Measurements from ENCODE around the gene HOXB6.

HOXB6 gene

GRCh38 chr17:48555258-48556228, 49.2 kb downstream of the HOXB6 start:
- DNase-seq (ENCODE audit: low read depth in 1 of 2, low spot score in 1 of 2) = no peak

GRCh38 chr17:48554412-48555257, 50.2 kb downstream of the HOXB6 start:
- no peak for DNase-seq (ENCODE audit: low read depth in 1 of 2, low spot score in 1 of 2)

DNA sequence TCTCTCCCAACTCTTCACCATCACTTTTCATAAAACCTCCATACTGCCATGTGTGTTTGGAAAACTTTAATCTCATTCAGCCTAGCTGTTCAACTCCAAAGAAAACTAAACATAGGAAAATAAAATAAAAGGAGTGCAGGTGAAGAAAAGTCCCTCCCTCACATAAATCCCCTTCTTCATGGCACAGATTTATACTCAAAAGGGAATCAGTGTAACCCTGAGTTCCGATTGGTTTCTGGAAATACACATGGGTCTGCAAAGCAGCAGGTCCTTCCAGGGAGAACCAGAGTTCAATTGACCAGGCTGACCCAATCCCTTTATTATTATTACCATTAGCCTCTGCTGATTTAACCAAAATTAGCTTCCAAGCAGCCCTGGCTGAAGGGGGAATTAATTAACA, 51.0 kb downstream of the HOXB6 start:
- no peak for DNase-seq (ENCODE audit: low read depth in 1 of 2, low spot score in 1 of 2)

- DNase-seq (ENCODE audit: low read depth in 1 of 2, low spot score in 1 of 2) = no peak
Observed at GRCh38 chr17:48553190-48553547, 51.6 kb downstream of the HOXB6 start.

DNA sequence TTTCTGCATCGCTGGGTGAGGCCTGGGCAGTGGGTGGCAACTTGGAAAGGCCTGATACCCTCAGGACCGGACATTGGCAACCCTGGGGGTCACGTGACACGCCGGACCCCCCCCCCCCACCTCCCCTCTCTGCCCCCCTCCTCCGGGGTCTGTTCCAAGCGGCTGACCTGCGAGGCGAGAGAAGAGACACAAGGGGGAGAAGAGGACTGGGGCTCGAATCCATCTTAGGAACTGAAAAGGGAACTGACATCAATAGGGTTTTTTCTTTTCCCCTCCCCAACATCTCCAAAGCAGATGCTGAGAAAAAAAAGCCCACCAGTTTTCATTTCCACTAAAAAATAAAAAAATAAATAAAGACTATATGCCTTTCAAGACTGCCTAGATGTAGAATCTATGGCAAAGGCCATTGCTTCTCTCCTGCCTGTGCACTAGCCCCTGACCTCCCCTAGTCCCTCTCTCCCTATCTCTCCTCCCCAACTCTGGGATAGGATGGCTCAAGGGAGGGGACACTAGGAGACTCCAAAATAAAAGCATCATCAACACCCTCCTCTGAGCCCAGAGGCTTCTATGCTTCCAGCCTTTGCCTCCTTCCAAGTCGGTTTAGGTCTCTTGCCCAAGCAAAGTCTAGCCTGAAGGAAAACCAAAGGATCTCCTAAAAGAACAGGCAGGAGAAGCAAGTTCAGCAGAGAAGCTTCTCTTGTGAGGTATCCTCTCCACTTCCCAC, 52.2 kb downstream of the HOXB6 start:
- no peak for DNase-seq (ENCODE audit: low read depth in 1 of 2, low spot score in 1 of 2)

GRCh38 chr17:48551596-48552465, 53.0 kb downstream of the HOXB6 start:
- no peak for DNase-seq (ENCODE audit: low read depth in 1 of 2, low spot score in 1 of 2)

DNA sequence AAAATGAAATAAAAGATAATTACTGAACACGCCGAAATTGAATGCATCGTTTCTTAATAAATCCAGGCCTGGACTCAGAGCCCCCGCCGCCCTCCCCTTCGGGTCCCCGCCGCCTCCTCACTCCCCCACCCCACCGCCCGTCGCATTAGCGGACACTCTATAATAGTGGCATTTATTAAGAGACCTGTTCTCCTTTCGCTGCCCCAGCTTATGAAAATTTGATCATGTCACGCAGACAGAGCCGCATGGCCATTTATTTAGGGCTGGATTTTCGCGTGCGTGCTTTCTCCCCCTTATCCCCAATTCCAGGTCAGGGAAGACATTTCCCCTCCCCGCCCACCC, 53.6 kb downstream of the HOXB6 start:
- DNase-seq (ENCODE audit: low read depth in 1 of 2, low spot score in 1 of 2) = no peak

DNA sequence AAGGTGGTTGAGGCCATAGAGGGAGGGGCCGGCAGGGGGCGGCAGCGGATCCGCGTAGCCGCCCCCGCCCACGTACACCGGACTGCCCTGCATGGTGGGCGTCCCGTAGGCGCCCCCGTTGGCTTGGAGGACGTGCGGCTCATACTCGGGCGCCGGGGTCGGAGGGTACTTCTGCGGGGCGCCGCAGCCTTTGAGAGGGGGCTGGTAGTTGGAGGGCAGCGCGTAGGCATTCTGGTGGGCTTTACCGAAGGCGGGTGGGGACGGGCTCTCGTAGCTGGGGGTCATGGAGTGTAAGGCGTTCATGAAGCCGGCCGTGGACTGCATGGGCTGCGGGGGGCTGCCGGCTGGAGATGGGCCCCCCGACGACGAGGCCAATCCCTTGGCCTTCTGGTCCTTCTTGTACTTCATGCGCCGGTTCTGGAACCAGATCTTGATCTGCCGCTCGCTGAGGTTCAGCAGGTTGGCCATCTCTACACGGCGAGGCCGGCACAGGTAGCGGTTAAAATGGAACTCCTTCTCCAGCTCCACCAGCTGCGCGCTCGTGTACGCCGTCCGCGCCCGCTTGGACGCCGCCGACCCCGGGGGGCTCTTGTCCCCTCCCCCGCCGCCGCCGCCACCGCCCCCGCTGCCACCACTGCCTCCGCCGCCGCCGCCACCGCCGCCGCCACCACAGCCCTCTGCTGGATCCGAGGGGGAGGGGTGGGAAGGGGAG, 54.1 kb downstream of the HOXB6 start:
- DNase-seq (ENCODE audit: low read depth in 1 of 2, low spot score in 1 of 2) = no peak

- DNase-seq (ENCODE audit: low read depth in 1 of 2, low spot score in 1 of 2) = no peak
Observed at GRCh38 chr17:48549914-48550501, 54.8 kb downstream of the HOXB6 start.

GRCh38 chr17:48549281-48549630, 55.5 kb downstream of the HOXB6 start:
- no peak for DNase-seq (ENCODE audit: low read depth in 1 of 2, low spot score in 1 of 2)

DNA sequence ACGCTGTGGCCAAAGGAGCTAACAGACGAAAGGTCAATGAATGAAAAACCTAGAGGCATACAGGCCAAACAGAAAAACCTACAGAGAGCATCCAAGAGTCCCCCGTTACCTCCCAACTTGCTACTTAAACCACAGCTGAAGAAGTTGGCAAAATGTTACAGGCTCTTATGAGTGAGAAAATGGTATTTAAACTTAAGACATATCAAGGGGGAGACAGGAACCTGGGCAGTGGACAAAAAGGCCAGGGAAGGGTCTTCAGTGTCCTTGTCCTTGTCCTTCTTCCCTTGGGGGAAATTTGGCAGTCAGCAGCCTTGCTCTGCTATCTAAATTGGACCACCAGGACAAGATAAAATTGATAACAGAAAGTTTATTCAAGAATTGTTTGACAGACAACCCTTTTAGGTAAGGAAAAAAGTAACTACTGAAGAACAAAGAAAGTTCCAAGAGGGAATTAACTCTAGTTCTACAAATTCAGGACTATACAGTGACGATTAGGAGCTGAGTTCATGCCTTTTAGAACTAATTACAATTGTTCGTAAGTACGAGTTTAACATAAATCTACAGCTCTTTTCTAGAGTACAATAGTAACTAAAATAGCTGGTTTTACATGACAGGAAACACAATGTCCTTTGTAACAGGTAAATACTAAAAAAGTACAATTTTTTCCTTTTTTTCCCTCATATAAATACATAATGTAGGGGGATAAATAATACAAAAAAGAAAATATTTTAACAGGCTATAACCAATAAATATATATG, 56.1 kb downstream of the HOXB6 start:
- no peak for DNase-seq (ENCODE audit: low read depth in 1 of 2, low spot score in 1 of 2)

DNA sequence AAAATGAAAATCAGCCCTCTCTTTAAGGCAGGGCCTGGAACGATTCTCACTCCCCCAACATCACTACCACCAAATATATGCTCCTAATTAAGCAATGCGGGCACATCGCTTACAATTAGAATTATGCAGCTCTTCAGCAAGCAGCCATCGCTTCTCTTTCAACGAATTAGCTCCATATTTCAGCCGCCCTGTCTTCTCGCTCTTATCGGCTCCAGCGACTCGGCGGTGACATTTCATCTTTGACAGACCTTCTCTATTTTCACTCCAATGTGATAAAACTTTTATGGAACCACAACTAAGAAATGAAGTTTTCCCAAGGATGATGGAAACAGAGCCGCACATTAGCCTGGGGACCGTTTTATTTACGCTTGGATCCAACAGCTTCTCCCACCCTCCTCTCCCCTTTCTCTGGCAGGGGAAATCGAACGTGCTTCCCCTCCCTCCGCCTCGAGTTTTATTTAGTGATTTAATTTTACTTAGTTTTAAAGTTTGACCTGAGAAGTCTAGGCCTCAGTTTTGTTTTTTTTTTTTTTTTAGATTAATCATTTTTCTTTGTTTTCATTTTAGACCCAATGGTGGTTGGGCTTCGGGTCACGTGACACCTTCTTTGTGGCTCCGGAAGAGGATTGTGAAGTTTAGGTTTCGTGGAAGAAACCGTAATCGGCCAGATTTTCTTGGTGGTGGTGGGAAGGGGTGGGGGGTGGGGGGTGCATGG, 56.8 kb downstream of the HOXB6 start:
- no peak for DNase-seq (ENCODE audit: low read depth in 1 of 2, low spot score in 1 of 2)

DNA sequence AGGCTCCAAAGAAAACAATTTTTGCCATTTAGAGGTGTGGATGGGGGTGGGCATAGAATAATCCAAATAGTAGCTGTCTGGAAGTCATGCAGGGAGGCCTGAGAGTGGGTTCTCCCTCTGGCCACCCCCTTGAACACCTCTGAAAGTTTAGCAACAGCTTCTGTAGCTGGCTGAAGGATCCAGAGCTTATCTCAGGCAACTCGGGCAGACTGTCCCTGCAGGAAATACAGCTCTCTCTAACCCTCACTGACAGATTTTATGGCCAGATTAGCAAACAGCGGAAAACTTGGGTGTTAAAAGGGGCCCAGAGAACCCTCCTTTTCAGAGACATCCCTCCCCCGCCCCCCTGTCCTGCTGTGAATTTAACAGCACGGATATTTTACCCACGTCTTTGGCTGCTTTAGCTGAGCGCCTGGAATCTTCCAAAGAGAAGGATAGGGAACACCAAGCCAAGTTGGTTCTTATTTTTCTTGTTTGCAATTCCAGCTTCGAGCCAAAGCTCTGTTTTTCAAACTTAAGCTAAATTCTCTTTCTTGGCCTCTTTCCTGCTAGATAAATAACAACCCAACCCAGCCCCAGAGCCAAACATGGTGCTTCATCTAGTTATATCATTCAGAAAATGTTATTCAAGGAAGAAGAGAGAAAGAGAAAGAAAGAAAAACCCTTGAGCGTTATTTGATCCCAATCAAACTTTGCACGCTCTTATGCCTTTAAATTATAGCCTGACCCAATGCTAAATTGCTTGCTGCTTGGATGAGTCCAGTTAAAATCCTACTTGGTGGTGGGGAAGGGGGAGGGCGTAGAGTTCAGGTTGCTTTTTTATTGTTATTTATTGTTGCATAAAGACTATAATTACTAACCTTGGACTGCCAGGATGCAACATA, 57.6 kb downstream of the HOXB6 start:
- DNase-seq (ENCODE audit: low read depth in 1 of 2, low spot score in 1 of 2) = no peak

DNA sequence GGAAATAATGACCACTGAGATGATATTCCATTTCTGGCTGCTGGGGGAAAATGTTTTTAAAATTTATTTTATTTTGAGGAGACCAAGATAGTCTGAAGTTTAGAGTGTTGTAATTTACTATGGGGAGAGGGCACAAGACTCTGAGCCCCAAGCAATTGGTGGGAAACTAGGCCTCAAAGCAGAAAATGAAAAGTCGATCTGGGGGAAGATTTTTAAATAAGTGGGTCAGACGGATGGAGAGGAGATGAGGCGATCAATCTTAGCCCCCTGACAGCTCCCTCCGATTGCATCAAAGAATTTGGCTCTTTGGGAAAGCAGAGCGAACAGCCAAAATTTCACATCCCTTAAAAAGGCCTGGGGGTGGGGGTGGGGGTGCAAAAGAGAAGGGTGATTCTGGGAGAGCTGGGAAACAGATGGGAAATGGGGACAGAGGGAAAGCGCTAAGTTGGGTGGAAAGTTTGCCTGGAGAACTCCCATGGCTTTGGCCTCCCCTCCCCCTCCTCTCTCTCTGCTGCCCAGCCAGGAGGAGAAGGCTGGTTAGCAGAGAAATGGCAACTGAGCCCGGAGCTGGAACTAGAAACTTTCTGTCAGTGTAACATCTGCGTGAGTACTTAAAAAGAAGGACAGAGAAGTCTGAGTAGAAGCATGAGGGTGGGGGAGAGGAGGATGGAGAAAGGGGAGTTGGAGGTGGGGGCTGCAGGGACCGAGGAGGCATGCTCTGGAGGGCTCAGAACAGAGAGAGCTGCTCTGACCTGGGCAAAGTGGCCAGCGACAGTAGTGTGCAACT, 58.5 kb downstream of the HOXB6 start:
- no peak for DNase-seq (ENCODE audit: low read depth in 1 of 2, low spot score in 1 of 2)
